Ishikawa (cell line): Measurements from ENCODE around the gene SH3RF2.
A peak's percentile ranks its signal among the peaks of the same experiment; 100 is the strongest.

Experiments used
- CEBPB ChIP-seq: IDR thresholded peaks from 2 replicates; pipeline ENCODE4 v1.6.1; 2012
- CREB1 ChIP-seq: IDR thresholded peaks from 2 replicates; pipeline ENCODE4 v1.6.1; 2012; ENCODE audit warnings: low read depth
- EGR1 ChIP-seq: IDR thresholded peaks from 2 replicates; pipeline ENCODE4 v1.6.1; 2012
- EP300 ChIP-seq: IDR thresholded peaks from 2 replicates; pipeline ENCODE4 v1.6.1; 2012; ENCODE audit warnings: borderline replicate concordance
- FOXM1 ChIP-seq: IDR thresholded peaks from 2 replicates; pipeline ENCODE4 v1.6.1; 2012; ENCODE audit warnings: low read depth, borderline replicate concordance
- MAX ChIP-seq: IDR thresholded peaks from 2 replicates; pipeline ENCODE4 v1.6.1; 2012
- NFIC ChIP-seq: IDR thresholded peaks from 2 replicates; pipeline ENCODE4 v1.6.1; 2012
- RAD21 ChIP-seq: IDR thresholded peaks from 2 replicates; pipeline ENCODE4 v1.6.1; 2012; ENCODE audit warnings: low read depth
- REST ChIP-seq: IDR thresholded peaks from 2 replicates; pipeline ENCODE4 v1.6.1; 2012; ENCODE audit warnings: low read depth, mild to moderate bottlenecking
- TAF1 ChIP-seq: IDR thresholded peaks from 2 replicates; pipeline ENCODE4 v1.6.1; 2012; ENCODE audit warnings: low read depth, mild to moderate bottlenecking
- TCF12 ChIP-seq: IDR thresholded peaks from 2 replicates; pipeline ENCODE4 v1.6.1; 2012; ENCODE audit warnings: low read depth
- TEAD4 ChIP-seq: IDR thresholded peaks from 2 replicates; pipeline ENCODE4 v1.6.1; 2012
- USF1 ChIP-seq: IDR thresholded peaks from 2 replicates; pipeline ENCODE4 v1.6.1; 2012
- YY1 ChIP-seq: IDR thresholded peaks from 2 replicates; pipeline ENCODE4 v1.6.1; 2012; ENCODE audit warnings: low read depth
- ZBTB7A ChIP-seq: IDR thresholded peaks from 2 replicates; pipeline ENCODE4 v1.6.1; 2012; ENCODE audit warnings: low read depth

The SH3RF2 gene

GRCh38 chr5:145969714-145970092 is 33.3 kb downstream of the SH3RF2 start:
- TF ChIP-seq RAD21 (no peak), YY1 (no peak), TEAD4 (no peak), CREB1 (no peak), CEBPB (no peak), EGR1 (no peak)

- TF ChIP-seq USF1 (no peak), YY1 (no peak), TEAD4 (no peak), FOXM1 (no peak), REST (no peak)
Measured at GRCh38 chr5:145971108-145971507, 34.7 kb downstream of the SH3RF2 start.

- no peak for TF ChIP-seq TAF1
- no peak for TF ChIP-seq CEBPB
- TF ChIP-seq CREB1: no peak
- no peak for TF ChIP-seq YY1
- TF ChIP-seq TCF12: no peak
- TF ChIP-seq ZBTB7A: no peak
- TF ChIP-seq MAX: no peak
- no peak for TF ChIP-seq EGR1
- no peak for TF ChIP-seq REST
- TF ChIP-seq TEAD4: no peak
- no peak for TF ChIP-seq FOXM1
- no peak for TF ChIP-seq RAD21
- TF ChIP-seq USF1: no peak
- TF ChIP-seq EP300: no peak
- no peak for TF ChIP-seq NFIC
Measured at GRCh38 chr5:145971701-145972100, 35.3 kb downstream of the SH3RF2 start.

- TF ChIP-seq FOXM1: no peak
- TF ChIP-seq ZBTB7A: no peak
- no peak for TF ChIP-seq EP300
Measured at GRCh38 chr5:145975001-145975360, 38.6 kb downstream of the SH3RF2 start.

- TF ChIP-seq TAF1: no peak
- TF ChIP-seq NFIC: peak; percentile 85
Measured at GRCh38 chr5:145975361-145976066, 39.1 kb downstream of the SH3RF2 start.

- TF ChIP-seq USF1 (no peak), EP300 (no peak), RAD21 (no peak), NFIC (no peak), CEBPB (no peak)
Measured at GRCh38 chr5:145976431-145977155, 40.2 kb downstream of the SH3RF2 start.

- no peak for TF ChIP-seq RAD21
- TF ChIP-seq EP300: no peak
- no peak for TF ChIP-seq EGR1
- TF ChIP-seq NFIC: no peak
- no peak for TF ChIP-seq FOXM1
- TF ChIP-seq TCF12: no peak
Measured at GRCh38 chr5:145978171-145978570, 41.8 kb downstream of the SH3RF2 start.
